ENCODE data around the gene RGS7BP. TPM values are rescaled to one million over a fixed set of nuclear protein-coding genes. Genes with fewer than 3 reads are reported as not detected.

The RGS7BP gene
- total RNA-seq, 1 experiment from 2014 or later = 3.1 TPM

GRCh38 chr5:64628901-64629300 lies 123.1 kb downstream of the RGS7BP start:
- H3K27me3 ChIP-seq (replicated peaks; ENCODE audit: insufficient read depth, low read depth, low read length, poor library complexity) = no peaks in the 10 kb centered on the region
- H3K36me3 ChIP-seq (ENCODE audit: insufficient read depth, low read length, poor library complexity, severe bottlenecking) = no peaks in the 10 kb centered on the region

GRCh38 chr5:64629841-64630240 lies 124.0 kb downstream of the RGS7BP start:
- H3K27me3 ChIP-seq (replicated peaks; ENCODE audit: insufficient read depth, low read depth, low read length, poor library complexity) = no peaks in the 10 kb centered on the region
- ChIA-PET CTCF (interaction anchor here (0.6 kb wide), 1 partner anchor 44 kb away, joined by 4 read pairs; no protein-coding TSS in a partner anchor), POLR2A (ENCODE audit: low non-redundant PET) (no interaction called here)
- no peak overlapping the region for H3K27ac ChIP-seq (ENCODE audit: low read depth, low read length, poor library complexity, severe bottlenecking)
- no peaks in the 10 kb centered on the region for H3K9me3 ChIP-seq (ENCODE audit: low read depth, low read length, poor library complexity, severe bottlenecking)
- no peaks in the 10 kb centered on the region for H3K36me3 ChIP-seq (ENCODE audit: insufficient read depth, low read length, poor library complexity, severe bottlenecking)
- H3K4me3 ChIP-seq (ENCODE audit: low read depth, low read length, poor library complexity, severe bottlenecking) = no peak overlapping the region
- TF ChIP-seq CTCF (conservative IDR thresholded peaks at IDR 0.05; ENCODE audit: low read depth, low read length) (no peak), EZH2 (IDR thresholded peaks at IDR 0.05; ENCODE audit: borderline replicate concordance, low read depth, low read length, poor library complexity, severe bottlenecking) (no peak)
- no TSS peak for BruUV-seq (replicated peaks)
- intact Hi-C loops (cut with micrococcal nuclease; ENCODE audit: unreplicated experiment) = no loop called here
- H3K4me1 ChIP-seq (ENCODE audit: insufficient read depth, low read length, poor library complexity, severe bottlenecking) = peaks cover 7% of the 10 kb centered on the region
- no peak for DNase-seq (ENCODE audit: low spot score)

More at GRCh38 chr5:64628901-64629300, 123.1 kb downstream of the RGS7BP start:
- ChIA-PET POLR2A (ENCODE audit: low non-redundant PET) (no interaction called here), CTCF (no interaction called here)
- Histone ChIP-seq H3K9me3 (ENCODE audit: low read depth, low read length, poor library complexity, severe bottlenecking) (no peaks in the 10 kb centered on the region), H3K4me3 (ENCODE audit: low read depth, low read length, poor library complexity, severe bottlenecking) (no peak overlapping the region), H3K4me1 (ENCODE audit: insufficient read depth, low read length, poor library complexity, severe bottlenecking) (peaks cover 4% of the 10 kb centered on the region), H3K27ac (ENCODE audit: low read depth, low read length, poor library complexity, severe bottlenecking) (no peak overlapping the region)
- intact Hi-C loops (cut with micrococcal nuclease; ENCODE audit: unreplicated experiment) = no loop called here
- TF ChIP-seq EZH2 (IDR thresholded peaks at IDR 0.05; ENCODE audit: borderline replicate concordance, low read depth, low read length, poor library complexity, severe bottlenecking) = no peak
- TF ChIP-seq CTCF (conservative IDR thresholded peaks at IDR 0.05; ENCODE audit: low read depth, low read length) = no peak
- DNase-seq (ENCODE audit: low spot score) = no peak
- BruUV-seq (replicated peaks) = no TSS peak

- POLR2A ChIA-PET (ENCODE audit: low non-redundant PET) = no interaction called here
- no peaks in the 10 kb centered on the region for H3K9me3 ChIP-seq (ENCODE audit: low read depth, low read length, poor library complexity, severe bottlenecking)
- H3K27ac ChIP-seq (ENCODE audit: low read depth, low read length, poor library complexity, severe bottlenecking) = no peak overlapping the region
- no peak for TF ChIP-seq EZH2 (IDR thresholded peaks at IDR 0.05; ENCODE audit: borderline replicate concordance, low read depth, low read length, poor library complexity, severe bottlenecking)
- peaks cover 7% of the 10 kb centered on the region for H3K4me1 ChIP-seq (ENCODE audit: insufficient read depth, low read length, poor library complexity, severe bottlenecking)
- peak; percentile 55 for DNase-seq (ENCODE audit: low spot score)
- BruUV-seq (replicated peaks) = no TSS peak
- CTCF ChIA-PET = no interaction called here
- no peaks in the 10 kb centered on the region for H3K36me3 ChIP-seq (ENCODE audit: insufficient read depth, low read length, poor library complexity, severe bottlenecking)
- intact Hi-C loops (cut with micrococcal nuclease; ENCODE audit: unreplicated experiment) = no loop called here
- no peak overlapping the region for H3K4me3 ChIP-seq (ENCODE audit: low read depth, low read length, poor library complexity, severe bottlenecking)
- H3K27me3 ChIP-seq (replicated peaks; ENCODE audit: insufficient read depth, low read depth, low read length, poor library complexity) = no peaks in the 10 kb centered on the region
These were observed 126.4 kb downstream of the RGS7BP start for GRCh38 chr5:64632251-64632650.

Measured in A673 (cell line).